Fibroblast of lung (primary cell): Measurements from ENCODE around the gene NOP9.

ENCODE experiments used
- CTCF ChIP-seq, 2 donors: IDR thresholded peaks in 1 of 2; conservative IDR thresholded peaks in 1 of 2; 1 replicate in 1 of 2; 2 replicates in 1 of 2; pipeline ENCODE4 v1.5.1; 2011 to 2012; ENCODE audit warnings: low read length in 2 of 2, control low read depth in 1 of 2, inconsistent platforms in 1 of 2, low read depth in 1 of 2, mild to moderate bottlenecking in 1 of 2
- EZH2 ChIP-seq: IDR thresholded peaks from 2 replicates; pipeline ENCODE4 v1.5.1; 2012; ENCODE audit warnings: low read length, control low read depth, mild to moderate bottlenecking; ENCODE audit errors: missing control alignments

DNA sequence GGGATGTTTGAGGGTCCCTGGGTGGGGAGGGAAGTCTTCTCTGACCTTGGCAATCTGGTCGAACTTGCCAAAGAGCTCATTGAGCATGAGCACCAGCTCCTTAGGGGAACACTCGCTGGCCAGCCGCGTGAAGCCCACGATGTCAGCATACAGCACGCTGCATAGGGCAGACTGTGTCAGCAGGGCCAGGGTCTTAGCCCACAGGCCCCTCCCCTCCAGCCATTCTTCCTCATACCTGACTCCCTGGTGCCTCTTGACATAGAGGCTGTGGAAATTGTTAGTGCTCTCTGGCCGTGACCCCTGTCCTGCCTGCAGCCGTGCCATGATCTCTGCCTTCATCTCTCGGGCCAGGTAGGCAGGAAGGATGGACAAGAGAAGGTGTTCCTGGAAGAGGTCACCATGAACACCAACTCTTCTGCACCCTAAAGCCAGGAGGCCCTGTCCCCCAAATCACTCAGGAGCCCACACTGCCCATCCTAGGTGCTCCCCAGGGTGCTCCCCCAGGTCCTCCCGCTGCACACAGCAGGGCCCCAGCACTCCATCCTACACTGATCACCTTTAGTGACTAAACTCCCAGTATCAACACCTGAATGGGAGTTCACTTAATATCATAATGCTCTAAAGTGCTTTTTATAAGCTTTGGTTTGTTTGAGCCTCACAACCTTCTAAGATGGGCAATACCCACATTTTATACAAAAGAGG lies 31.5 kb downstream of the NOP9 start:
- TF ChIP-seq EZH2 (no peak), CTCF (conservative IDR thresholded peaks at IDR 0.05 in 1 of 2, IDR thresholded peaks at IDR 0.05 in 1 of 2; ENCODE audit: low read depth in 1 of 2, low read length in 2 of 2) (no peak)
